Measurements from ENCODE around the gene CREB5.

The CREB5 gene

GRCh38 chr7:28507525-28508282 lies 95.4 kb downstream of the CREB5 start:
- in situ Hi-C loops (cut with MboI; ENCODE audit: low sequenced_read_pairs), result no loop called here

GRCh38 chr7:28509251-28510025 lies 97.1 kb downstream of the CREB5 start:
- in situ Hi-C loops (cut with MboI; ENCODE audit: low sequenced_read_pairs), result no loop called here

- in situ Hi-C loops (cut with MboI; ENCODE audit: low sequenced_read_pairs), result no loop called here
These were observed 97.7 kb downstream of the CREB5 start for GRCh38 chr7:28510026-28510369.

GRCh38 chr7:28512668-28513440 lies 100.5 kb downstream of the CREB5 start:
- in situ Hi-C loops (cut with MboI; ENCODE audit: low sequenced_read_pairs), result no loop called here

GRCh38 chr7:28516390-28517172 lies 104.3 kb downstream of the CREB5 start:
- in situ Hi-C loops (cut with MboI; ENCODE audit: low sequenced_read_pairs), result no loop called here

- in situ Hi-C loops (cut with MboI; ENCODE audit: low sequenced_read_pairs), result no loop called here
These were observed 104.9 kb downstream of the CREB5 start for GRCh38 chr7:28517206-28517605.

GRCh38 chr7:28517606-28518005 lies 105.3 kb downstream of the CREB5 start:
- in situ Hi-C loops (cut with MboI; ENCODE audit: low sequenced_read_pairs), result no loop called here

GRCh38 chr7:28520074-28521015 lies 108.0 kb downstream of the CREB5 start:
- in situ Hi-C loops (cut with MboI; ENCODE audit: low sequenced_read_pairs), result no loop called here

GRCh38 chr7:28524978-28525377 lies 112.7 kb downstream of the CREB5 start:
- in situ Hi-C loops (cut with MboI; ENCODE audit: low sequenced_read_pairs), result no loop called here

GRCh38 chr7:28528899-28529298 lies 116.6 kb downstream of the CREB5 start:
- in situ Hi-C loops (cut with MboI; ENCODE audit: low sequenced_read_pairs), result no loop called here

- in situ Hi-C loops (cut with MboI; ENCODE audit: low sequenced_read_pairs), result no loop called here
These were observed 117.4 kb downstream of the CREB5 start for GRCh38 chr7:28529755-28530154.

- in situ Hi-C loops (cut with MboI; ENCODE audit: low sequenced_read_pairs), result no loop called here
These were observed 118.0 kb downstream of the CREB5 start for GRCh38 chr7:28530175-28530802.

- in situ Hi-C loops (cut with MboI; ENCODE audit: low sequenced_read_pairs), result no loop called here
These were observed 118.5 kb downstream of the CREB5 start for GRCh38 chr7:28530803-28531175.

- in situ Hi-C loops (cut with MboI; ENCODE audit: low sequenced_read_pairs), result no loop called here
These were observed 119.0 kb downstream of the CREB5 start for GRCh38 chr7:28531291-28531690.

- in situ Hi-C loops (cut with MboI; ENCODE audit: low sequenced_read_pairs), result no loop called here
These were observed 119.9 kb downstream of the CREB5 start for GRCh38 chr7:28532181-28532580.

GRCh38 chr7:28533267-28533666 lies 120.9 kb downstream of the CREB5 start:
- in situ Hi-C loops (cut with MboI; ENCODE audit: low sequenced_read_pairs), result no loop called here

- in situ Hi-C loops (cut with MboI; ENCODE audit: low sequenced_read_pairs), result no loop called here
These were observed 121.6 kb downstream of the CREB5 start for GRCh38 chr7:28533731-28534531.

- in situ Hi-C loops (cut with MboI; ENCODE audit: low sequenced_read_pairs), result no loop called here
These were observed 123.9 kb downstream of the CREB5 start for GRCh38 chr7:28536259-28536658.

All from HL-60/S4 treated with phorbol 12-myristate 13-acetate at 8.2 ng/mL for 4 days and 3 days (cell line).